Right lobe of liver (tissue), 4 donors: ENCODE results near the gene BRIP1.

Source experiments
- CTCF ChIP-seq, 4 donors: fragments of 200-600 bp in 3 of 4; fragments of 450-650 bp in 1 of 4; IDR thresholded peaks; one replicate each; pipeline versions ENCODE4 v1.5.1 to v1.8.0; 2016 to 2022; ENCODE audit warnings: antibody characterized with exemption in 4 of 4, mild to moderate bottlenecking in 2 of 4
- POLR2A ChIP-seq: fragments of 450-650 bp; IDR thresholded peaks from one replicate; pipeline ENCODE4 v1.6.1; 2017; ENCODE audit warnings: antibody characterized with exemption, mild to moderate bottlenecking
- donor health status: DM: no; HTN: no; CAD: no.
- donor health status: DM: no; HTN: no; CAD: no.
- donor health status: DM: no; HTN: yes; CAD: no.

GRCh38 chr17:61713035-61713434 is 150.3 kb downstream of the BRIP1 start:
- TF ChIP-seq CTCF (IDR thresholded peaks at IDR 0.05) (no peak), POLR2A (no peak)
